HG03108 (cell line): ENCODE data around the gene MIEF1.

Experiments used
- ATAC-seq: cut with Tn5 transposase; IDR thresholded peaks from one replicate; pipeline ENCODE4 v1.9.1; 2021; ENCODE audit warnings: moderate library complexity; ENCODE audit not compliant: unreplicated experiment

The MIEF1 gene

GRCh38 chr22:39527481-39527961 lies 25.4 kb downstream of the MIEF1 start:
- ATAC-seq, result no peak

- ATAC-seq, result no peak
Measured at GRCh38 chr22:39528080-39528661, 26.1 kb downstream of the MIEF1 start.

GRCh38 chr22:39528681-39529486 lies 26.8 kb downstream of the MIEF1 start:
- peak; percentile 22 for ATAC-seq

- ATAC-seq, result no peak
Measured at GRCh38 chr22:39529487-39529851, 27.4 kb downstream of the MIEF1 start.

- no peak for ATAC-seq
Measured at GRCh38 chr22:39530116-39530515, 28.0 kb downstream of the MIEF1 start.

- no peak for ATAC-seq
Measured at GRCh38 chr22:39530692-39531331, 28.7 kb downstream of the MIEF1 start.

GRCh38 chr22:39532215-39533073 lies 30.4 kb downstream of the MIEF1 start, which contains the start of gene RPS19BP1:
Gene RPS19BP1 (minus strand): TSS chr22:39532748. CDS start chr22:39532738, 10 bp downstream.
- ATAC-seq, result peak; percentile 65

DNA sequence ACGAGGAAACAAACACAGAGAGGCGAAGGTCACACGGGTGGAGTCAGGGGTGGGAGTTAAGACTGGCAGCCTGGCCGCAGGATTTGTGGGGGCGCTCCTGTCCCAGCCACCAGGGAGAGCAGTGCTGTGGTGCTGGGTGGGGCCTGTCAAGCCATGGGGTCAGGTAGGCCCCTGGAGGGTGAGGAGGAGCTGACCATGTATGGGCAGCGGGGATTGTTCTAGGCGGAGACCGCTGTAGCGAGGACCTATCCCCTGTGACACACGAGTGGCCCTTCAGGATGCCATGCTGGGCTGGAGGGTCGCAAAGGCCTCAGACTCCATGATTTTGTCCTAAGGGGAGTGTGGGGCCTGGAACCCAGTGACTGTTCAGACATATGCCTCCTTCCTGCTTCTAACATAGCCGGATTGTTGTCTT lies 32.0 kb downstream of the MIEF1 start:
- ATAC-seq, result no peak

- no peak for ATAC-seq
Measured at GRCh38 chr22:39534591-39535356, 32.7 kb downstream of the MIEF1 start.

- ATAC-seq, result no peak
Measured at GRCh38 chr22:39535357-39535725, 33.3 kb downstream of the MIEF1 start.

DNA sequence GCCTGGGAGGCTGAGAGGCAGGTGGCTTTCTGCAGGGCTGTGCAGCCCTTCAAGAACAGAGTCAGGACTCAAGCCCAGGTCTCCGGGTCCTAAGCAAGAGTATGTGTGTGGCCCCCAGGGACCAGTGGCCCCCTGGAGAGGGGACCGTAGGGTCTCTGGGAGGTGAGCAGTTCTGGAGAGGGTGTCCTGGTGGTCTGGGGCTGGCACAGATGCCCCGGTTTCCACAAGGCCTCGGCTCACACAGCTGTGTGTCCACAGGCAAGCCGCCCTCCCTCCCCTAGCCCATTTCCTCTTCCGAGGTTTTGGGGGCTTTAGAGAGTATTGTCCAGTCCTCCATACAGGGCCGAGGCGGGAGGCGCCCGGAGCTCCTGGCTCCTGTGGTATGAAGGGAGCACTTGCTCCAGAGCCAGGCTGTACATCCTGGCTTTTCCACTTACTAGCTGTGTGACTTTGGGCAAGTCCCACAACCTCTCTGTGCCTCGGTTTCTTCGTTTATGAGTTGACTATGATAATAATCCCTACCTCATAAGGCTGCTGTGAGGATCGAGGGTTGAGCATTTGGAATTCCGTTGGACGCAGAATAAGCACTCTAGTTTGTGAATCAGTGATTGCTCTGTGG lies 33.9 kb downstream of the MIEF1 start:
- ATAC-seq, result no peak

DNA sequence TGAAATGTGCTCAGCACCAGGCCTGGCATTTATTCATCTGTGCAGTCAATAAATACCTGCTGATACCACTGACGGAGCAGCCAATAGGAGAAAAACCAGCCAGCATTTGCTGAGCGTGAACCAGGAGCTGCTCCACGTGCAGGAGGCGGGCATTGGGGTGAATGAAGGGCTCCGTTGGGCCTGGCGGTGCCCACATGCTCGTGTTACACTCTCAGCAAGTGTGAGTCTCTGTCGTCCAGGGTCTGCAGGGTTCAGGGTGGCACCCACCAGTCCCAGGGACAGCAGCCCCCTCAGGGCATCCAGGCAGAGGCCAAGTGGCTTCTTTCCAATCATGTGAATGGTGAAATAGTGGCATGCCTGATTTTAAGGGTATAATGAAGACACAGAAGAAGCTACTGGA lies 34.6 kb downstream of the MIEF1 start:
- ATAC-seq, result no peak

GRCh38 chr22:39537975-39538374 lies 35.9 kb downstream of the MIEF1 start:
- ATAC-seq, result no peak

DNA sequence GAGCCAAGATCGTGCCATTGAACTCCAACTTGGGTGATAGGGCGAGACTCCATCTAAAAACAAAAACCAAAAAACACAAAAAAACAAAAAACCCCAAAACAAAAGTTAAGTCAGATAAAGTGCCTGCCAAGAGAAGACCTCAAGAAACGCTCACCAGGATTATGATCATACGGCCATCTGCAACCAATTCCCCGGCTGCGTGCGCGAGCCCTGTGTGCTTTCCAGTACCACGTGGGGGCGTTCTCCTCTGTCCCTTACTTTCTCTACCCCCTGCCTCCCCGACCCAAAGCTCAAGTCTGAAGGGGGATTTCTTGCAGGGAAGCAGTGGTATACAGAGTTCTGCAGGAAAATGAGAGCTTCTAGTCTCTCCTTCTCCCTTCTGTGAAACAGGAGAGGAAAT lies 41.0 kb downstream of the MIEF1 start:
- ATAC-seq, result no peak

DNA sequence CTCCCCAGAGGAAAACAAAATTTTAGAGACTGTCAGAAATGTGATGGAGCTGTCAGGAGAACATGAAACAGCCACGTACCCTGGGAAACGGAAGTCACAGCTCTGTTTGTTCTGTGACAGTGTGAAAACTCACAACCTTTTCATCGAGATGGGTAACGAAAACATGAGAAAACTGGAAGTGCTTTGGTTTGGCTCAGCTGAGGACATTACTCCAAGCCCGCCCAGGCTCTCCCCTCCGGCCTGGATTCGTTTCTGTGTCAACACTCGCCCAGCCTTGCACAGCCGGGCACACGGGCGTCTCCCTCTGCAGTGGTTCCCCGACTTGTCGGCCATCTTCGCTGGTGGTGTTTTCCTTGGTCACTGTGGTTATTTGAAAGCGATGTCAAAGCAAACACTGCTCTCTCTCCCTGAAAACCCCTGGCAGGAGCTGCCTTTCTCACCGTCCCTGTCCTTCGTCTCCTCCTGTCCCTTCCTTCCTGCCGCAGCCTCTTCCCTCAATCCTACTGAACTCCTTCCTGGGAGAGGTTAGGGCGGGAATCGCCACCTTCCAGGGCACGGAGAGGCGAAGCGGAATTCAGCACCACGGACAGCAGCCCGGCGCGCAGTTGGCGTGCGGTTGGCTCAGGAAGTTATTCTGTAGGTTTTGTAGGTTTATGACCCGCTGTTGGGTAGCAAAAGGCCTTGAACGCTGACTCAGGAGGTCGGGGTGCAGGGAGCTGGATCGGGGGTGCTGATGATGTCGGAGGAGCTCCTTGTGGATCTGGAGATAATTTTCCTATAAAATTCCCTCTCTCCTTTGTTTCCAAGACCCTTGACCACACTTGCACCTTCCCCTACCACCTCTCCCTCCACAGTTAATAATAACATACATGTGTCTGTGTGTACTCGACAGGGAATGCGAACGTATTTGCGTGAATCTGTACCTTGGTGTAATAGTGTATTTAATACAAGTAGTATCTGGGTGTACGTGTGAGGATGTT lies 43.6 kb downstream of the MIEF1 start:
- no peak for ATAC-seq

DNA sequence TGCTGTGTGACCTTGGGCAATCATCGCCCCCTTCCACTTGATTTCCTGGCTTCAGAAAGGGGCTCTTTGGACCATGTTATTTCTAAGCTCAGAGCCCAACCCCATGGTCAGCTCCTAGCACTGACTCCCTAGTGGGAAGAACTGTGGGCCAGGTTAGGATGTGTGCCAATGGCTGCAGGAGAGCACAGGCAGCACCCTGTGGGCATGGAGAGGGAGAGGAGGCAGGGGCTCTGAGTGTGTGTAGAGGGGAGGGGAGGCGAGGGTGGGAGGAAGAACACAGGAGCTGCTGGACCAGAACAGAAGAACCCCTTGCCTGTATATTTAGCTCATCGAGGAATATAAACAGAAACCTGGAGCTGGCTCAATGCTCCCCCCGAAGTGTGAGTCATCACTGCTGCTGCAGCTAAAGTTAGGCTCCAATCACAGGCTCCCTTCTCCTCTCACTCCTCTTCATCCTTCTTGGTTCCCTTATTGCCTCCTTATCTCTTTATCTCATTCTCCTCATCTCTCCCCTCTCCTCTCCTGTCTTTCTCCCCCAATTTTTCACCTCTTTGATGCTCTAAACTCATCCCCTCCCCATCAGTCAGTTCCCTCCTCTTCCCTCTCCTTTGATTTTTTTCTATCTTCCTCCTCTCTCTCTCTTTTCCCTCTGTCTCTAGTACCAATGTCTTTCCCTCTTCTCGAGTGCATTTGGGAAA lies 44.9 kb downstream of the MIEF1 start:
- no peak for ATAC-seq

DNA sequence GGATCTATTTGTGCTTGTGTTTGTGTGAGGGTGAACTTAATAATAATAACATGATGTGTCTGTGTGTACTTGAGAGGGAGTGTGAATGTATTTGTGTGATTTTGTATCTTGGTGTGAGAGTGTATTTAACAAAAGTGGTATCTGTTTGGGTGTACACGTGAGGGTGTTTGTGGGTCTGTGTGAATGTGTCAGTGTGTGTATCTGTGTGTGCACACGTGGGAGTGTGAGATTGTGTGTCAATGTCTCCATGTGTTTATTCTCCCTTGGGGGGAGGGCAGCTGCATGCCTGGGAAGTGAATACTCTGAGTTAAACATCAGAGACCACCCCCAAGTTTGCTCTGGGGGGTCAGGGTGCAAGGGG lies 45.5 kb downstream of the MIEF1 start:
- ATAC-seq, result no peak

DNA sequence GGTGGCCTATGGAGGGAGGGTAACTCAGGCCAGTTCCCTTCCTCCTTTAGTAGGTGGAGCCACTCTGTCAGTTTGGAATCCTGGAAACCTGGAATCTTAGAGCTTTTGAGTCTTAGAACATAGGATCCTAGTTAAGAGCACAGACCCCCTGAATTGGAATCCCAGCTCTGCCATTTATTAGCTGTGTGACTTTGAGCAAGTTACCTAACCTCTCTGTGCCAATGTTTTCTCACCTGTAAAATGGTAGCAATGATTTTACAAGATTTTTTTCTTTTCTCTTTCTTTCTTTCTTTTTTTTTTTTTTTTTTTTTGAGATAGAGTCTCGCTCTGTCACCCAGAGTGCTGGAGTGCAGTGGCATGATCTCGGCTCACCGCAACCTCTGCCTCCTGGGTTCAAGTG lies 51.3 kb downstream of the MIEF1 start:
- ATAC-seq, result no peak
